Activated naive CD8-positive, alpha-beta T cell treated with anti-CD3 and anti-CD28 coated beads, Interleukin-2, amount 50 U/mL, for 24 hours (primary cell): ENCODE data around the gene RABL6.

Experiments
- ATAC-seq: fragments of 150-1000 bp; cut with Tn5 transposase; one replicate; pipeline ENCODE4 v1.10.0; 2021
- DNase-seq: peaks from one replicate; pipeline ENCODE4 v3.0.0; 2021
- H3K27ac Mint-ChIP-seq: one replicate; pipeline ENCODE4 v1.8.0; 2021; ENCODE audit warnings: mild to moderate bottlenecking, mixed read lengths
- H3K27me3 Mint-ChIP-seq: one replicate; pipeline ENCODE4 v1.8.0; 2021; ENCODE audit warnings: mixed read lengths
- H3K36me3 Mint-ChIP-seq: one replicate; pipeline ENCODE4 v1.8.0; 2021; ENCODE audit warnings: low read depth, mixed read lengths
- H3K4me1 Mint-ChIP-seq: one replicate; pipeline ENCODE4 v1.8.0; 2021; ENCODE audit warnings: mixed read lengths
- H3K4me3 Mint-ChIP-seq: one replicate; pipeline ENCODE4 v1.8.0; 2021; ENCODE audit warnings: mild to moderate bottlenecking, moderate library complexity, mixed read lengths
- H3K9me3 Mint-ChIP-seq: one replicate; pipeline ENCODE4 v1.8.0; 2021; ENCODE audit warnings: mixed read lengths

RABL6 gene

GRCh38 chr9:136808806-136809158, 1.0 kb downstream of the RABL6 start:
- DNase-seq (no peak), ATAC-seq (no peak)
- Mint-ChIP-seq H3K4me3 (peak overlapping the region; percentile 78), H3K27me3 (no peaks in the 10 kb centered on the region), H3K27ac (peak overlapping the region; percentile 62), H3K9me3 (no peaks in the 10 kb centered on the region), H3K36me3 (peaks cover 22% of the 10 kb centered on the region), H3K4me1 (peaks cover 38% of the 10 kb centered on the region)

- Mint-ChIP-seq H3K36me3 (peaks cover 34% of the 10 kb centered on the region), H3K4me1 (peaks cover 24% of the 10 kb centered on the region), H3K4me3 (no peak overlapping the region), H3K9me3 (no peaks in the 10 kb centered on the region), H3K27me3 (no peaks in the 10 kb centered on the region), H3K27ac (no peak overlapping the region)
- ATAC-seq (no peak), DNase-seq (no peak)
Measured at GRCh38 chr9:136814725-136815421, 7.1 kb downstream of the RABL6 start.

- H3K27ac Mint-ChIP-seq, result no peak overlapping the region
Measured at GRCh38 chr9:136815422-136815782, 7.7 kb downstream of the RABL6 start.

GRCh38 chr9:136820971-136821825, 13.4 kb downstream of the RABL6 start:
- no peak overlapping the region for H3K27ac Mint-ChIP-seq
- H3K27me3 Mint-ChIP-seq, result no peaks in the 10 kb centered on the region
- DNase-seq (no peak), ATAC-seq (no peak)
- peaks cover 12% of the 10 kb centered on the region for H3K36me3 Mint-ChIP-seq
- H3K9me3 Mint-ChIP-seq, result no peaks in the 10 kb centered on the region
- H3K4me1 Mint-ChIP-seq, result peaks cover 5% of the 10 kb centered on the region
- H3K4me3 Mint-ChIP-seq, result no peak overlapping the region

More at GRCh38 chr9:136815422-136815782, 7.7 kb downstream of the RABL6 start:
- H3K4me3 Mint-ChIP-seq, result no peak overlapping the region
- DNase-seq (no peak), ATAC-seq (no peak)
- H3K4me1 Mint-ChIP-seq, result peaks cover 21% of the 10 kb centered on the region
- peaks cover 30% of the 10 kb centered on the region for H3K36me3 Mint-ChIP-seq
- no peaks in the 10 kb centered on the region for H3K9me3 Mint-ChIP-seq
- H3K27me3 Mint-ChIP-seq, result no peaks in the 10 kb centered on the region

- Mint-ChIP-seq H3K9me3 (no peaks in the 10 kb centered on the region), H3K4me1 (peaks cover 5% of the 10 kb centered on the region), H3K4me3 (no peak overlapping the region), H3K36me3 (peaks cover 8% of the 10 kb centered on the region), H3K27ac (no peak overlapping the region), H3K27me3 (no peaks in the 10 kb centered on the region)
- no peak for ATAC-seq
- no peak for DNase-seq
Measured at GRCh38 chr9:136821826-136822544, 14.2 kb downstream of the RABL6 start.

GRCh38 chr9:136823136-136824046, 15.6 kb downstream of the RABL6 start:
- DNase-seq (no peak), ATAC-seq (no peak)
- Mint-ChIP-seq H3K9me3 (no peaks in the 10 kb centered on the region), H3K36me3 (peaks cover 5% of the 10 kb centered on the region), H3K4me3 (no peak overlapping the region), H3K4me1 (peaks cover 4% of the 10 kb centered on the region), H3K27ac (no peak overlapping the region), H3K27me3 (no peaks in the 10 kb centered on the region)

- DNase-seq (no peak), ATAC-seq (no peak)
- Mint-ChIP-seq H3K27ac (no peak overlapping the region), H3K9me3 (no peaks in the 10 kb centered on the region), H3K27me3 (no peaks in the 10 kb centered on the region), H3K36me3 (peaks cover 9% of the 10 kb centered on the region), H3K4me3 (no peak overlapping the region), H3K4me1 (peaks cover 4% of the 10 kb centered on the region)
Measured at GRCh38 chr9:136824496-136825225, 16.9 kb downstream of the RABL6 start.

- ATAC-seq, result no peak
Measured at GRCh38 chr9:136825295-136826187, 17.8 kb downstream of the RABL6 start.

GRCh38 chr9:136826188-136826541, 18.4 kb downstream of the RABL6 start:
- ATAC-seq, result no peak
- Mint-ChIP-seq H3K9me3 (no peaks in the 10 kb centered on the region), H3K27ac (no peak overlapping the region), H3K4me3 (no peak overlapping the region), H3K36me3 (peaks cover 5% of the 10 kb centered on the region), H3K4me1 (no peaks in the 10 kb centered on the region), H3K27me3 (no peaks in the 10 kb centered on the region)
- no peak for DNase-seq

More at GRCh38 chr9:136825295-136826187, 17.8 kb downstream of the RABL6 start:
- no peaks in the 10 kb centered on the region for H3K9me3 Mint-ChIP-seq
- no peak for DNase-seq
- H3K4me3 Mint-ChIP-seq, result no peak overlapping the region
- no peak overlapping the region for H3K27ac Mint-ChIP-seq
- H3K27me3 Mint-ChIP-seq, result no peaks in the 10 kb centered on the region
- H3K36me3 Mint-ChIP-seq, result peaks cover 9% of the 10 kb centered on the region
- peaks cover 4% of the 10 kb centered on the region for H3K4me1 Mint-ChIP-seq

GRCh38 chr9:136826703-136827582, 19.2 kb downstream of the RABL6 start:
- DNase-seq, result no peak
- H3K36me3 Mint-ChIP-seq, result peaks cover 5% of the 10 kb centered on the region
- no peak overlapping the region for H3K27ac Mint-ChIP-seq
- no peaks in the 10 kb centered on the region for H3K9me3 Mint-ChIP-seq
- no peaks in the 10 kb centered on the region for H3K4me1 Mint-ChIP-seq
- H3K4me3 Mint-ChIP-seq, result no peak overlapping the region
- ATAC-seq, result no peak
- no peaks in the 10 kb centered on the region for H3K27me3 Mint-ChIP-seq

GRCh38 chr9:136827794-136828473, 20.2 kb downstream of the RABL6 start:
- no peak for DNase-seq

More at GRCh38 chr9:136827794-136828473, 20.2 kb downstream of the RABL6 start:
- Mint-ChIP-seq H3K27ac (no peak overlapping the region), H3K9me3 (no peaks in the 10 kb centered on the region), H3K4me1 (no peaks in the 10 kb centered on the region), H3K27me3 (no peaks in the 10 kb centered on the region), H3K4me3 (no peak overlapping the region), H3K36me3 (peaks cover 5% of the 10 kb centered on the region)
- no peak for ATAC-seq
